SK-N-SH treated with all-trans-retinoic acid at 6 μM for 48 hours (cell line): ENCODE data around the gene POGK.

Source experiments
- ARNTL ChIP-seq: fragments of 450-650 bp; formaldehyde crosslinking; IDR thresholded peaks from 2 replicates; pipeline ENCODE4 v1.5.0; 2020; ENCODE audit warnings: low read depth, mild to moderate bottlenecking, moderate library complexity, borderline replicate concordance
- ESRRG ChIP-seq: fragments of 250-450 bp; sonication (Bioruptor Pico); IDR thresholded peaks from 2 replicates; pipeline ENCODE4 v1.6.1; 2021; ENCODE audit warnings: mild to moderate bottlenecking
- ZC3H10 ChIP-seq: fragments of 250-450 bp; sonication (Bioruptor Pico); IDR thresholded peaks from 2 replicates; pipeline ENCODE4 v1.5.1; 2021; ENCODE audit warnings: mild to moderate bottlenecking, moderate library complexity
- TF ChIP-seq, protein P1 (sequence below): fragments of 250-450 bp; sonication (Bioruptor Pico); IDR thresholded peaks from 2 replicates; pipeline ENCODE4 v1.8.0; 2021; ENCODE audit warnings: low read depth, mild to moderate bottlenecking, moderate library complexity, borderline replicate concordance
- TF ChIP-seq, protein P2 (sequence below): fragments of 250-450 bp; sonication (Bioruptor Pico); IDR thresholded peaks from 2 replicates; pipeline ENCODE4 v1.8.0; 2020; ENCODE audit warnings: mild to moderate bottlenecking, moderate library complexity, borderline replicate concordance

- TF ChIP-seq ZC3H10 (CRISPR knock-in tag) (no peak), ARNTL (CRISPR knock-in tag) (no peak), ESRRG (CRISPR knock-in tag) (no peak)
- TF ChIP-seq, protein P1, sequence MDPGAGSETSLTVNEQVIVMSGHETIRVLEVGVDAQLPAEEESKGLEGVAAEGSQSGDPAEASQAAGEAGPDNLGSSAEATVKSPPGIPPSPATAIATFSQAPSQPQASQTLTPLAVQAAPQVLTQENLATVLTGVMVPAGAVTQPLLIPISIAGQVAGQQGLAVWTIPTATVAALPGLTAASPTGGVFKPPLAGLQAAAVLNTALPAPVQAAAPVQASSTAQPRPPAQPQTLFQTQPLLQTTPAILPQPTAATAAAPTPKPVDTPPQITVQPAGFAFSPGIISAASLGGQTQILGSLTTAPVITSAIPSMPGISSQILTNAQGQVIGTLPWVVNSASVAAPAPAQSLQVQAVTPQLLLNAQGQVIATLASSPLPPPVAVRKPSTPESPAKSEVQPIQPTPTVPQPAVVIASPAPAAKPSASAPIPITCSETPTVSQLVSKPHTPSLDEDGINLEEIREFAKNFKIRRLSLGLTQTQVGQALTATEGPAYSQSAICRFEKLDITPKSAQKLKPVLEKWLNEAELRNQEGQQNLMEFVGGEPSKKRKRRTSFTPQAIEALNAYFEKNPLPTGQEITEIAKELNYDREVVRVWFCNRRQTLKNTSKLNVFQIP (CRISPR knock-in tag), result no peak
- TF ChIP-seq, protein P2, sequence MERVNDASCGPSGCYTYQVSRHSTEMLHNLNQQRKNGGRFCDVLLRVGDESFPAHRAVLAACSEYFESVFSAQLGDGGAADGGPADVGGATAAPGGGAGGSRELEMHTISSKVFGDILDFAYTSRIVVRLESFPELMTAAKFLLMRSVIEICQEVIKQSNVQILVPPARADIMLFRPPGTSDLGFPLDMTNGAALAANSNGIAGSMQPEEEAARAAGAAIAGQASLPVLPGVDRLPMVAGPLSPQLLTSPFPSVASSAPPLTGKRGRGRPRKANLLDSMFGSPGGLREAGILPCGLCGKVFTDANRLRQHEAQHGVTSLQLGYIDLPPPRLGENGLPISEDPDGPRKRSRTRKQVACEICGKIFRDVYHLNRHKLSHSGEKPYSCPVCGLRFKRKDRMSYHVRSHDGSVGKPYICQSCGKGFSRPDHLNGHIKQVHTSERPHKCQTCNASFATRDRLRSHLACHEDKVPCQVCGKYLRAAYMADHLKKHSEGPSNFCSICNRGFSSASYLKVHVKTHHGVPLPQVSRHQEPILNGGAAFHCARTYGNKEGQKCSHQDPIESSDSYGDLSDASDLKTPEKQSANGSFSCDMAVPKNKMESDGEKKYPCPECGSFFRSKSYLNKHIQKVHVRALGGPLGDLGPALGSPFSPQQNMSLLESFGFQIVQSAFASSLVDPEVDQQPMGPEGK, result no peak
Observed at GRCh38 chr1:166849135-166849534, 9.9 kb downstream of the POGK start.
